H9 (cell line): Measurements from ENCODE around the gene RARB. TPM values are rescaled to one million over a fixed set of nuclear protein-coding genes. Genes with fewer than 3 reads are reported as not detected.

Experiments
- DNase-seq: peaks from one replicate; pipeline ENCODE4 v3.0.0-alpha.2; 2017
- H2AFZ ChIP-seq: one replicate; pipeline ENCODE4 v1.6.1; 2013; ENCODE audit warnings: mild to moderate bottlenecking, low read length, control low read depth, moderate library complexity
- H2AK5ac ChIP-seq: 2 replicates; pipeline ENCODE4 v1.6.1; 2013; ENCODE audit warnings: low read length, control low read depth, mixed read lengths; ENCODE audit not compliant: insufficient read length
- H2BK120ac ChIP-seq: one replicate; pipeline ENCODE4 v1.6.1; 2013; ENCODE audit warnings: low read depth, mild to moderate bottlenecking, low read length, control low read depth, inconsistent platforms; ENCODE audit not compliant: poor library complexity, severe bottlenecking
- H2BK12ac ChIP-seq: 2 replicates; pipeline ENCODE4 v1.6.1; 2013; ENCODE audit warnings: low read length, control low read depth, mixed read lengths, low read depth; ENCODE audit not compliant: insufficient read length
- H2BK15ac ChIP-seq: 2 replicates; pipeline ENCODE4 v1.6.1; 2013; ENCODE audit warnings: low read depth, low read length, control low read depth
- H2BK20ac ChIP-seq: one replicate; pipeline ENCODE4 v1.6.1; 2013; ENCODE audit warnings: low read depth, mild to moderate bottlenecking, low read length, control low read depth, inconsistent platforms; ENCODE audit not compliant: poor library complexity, severe bottlenecking
- H2BK5ac ChIP-seq: 2 replicates; pipeline ENCODE4 v1.6.1; 2013; ENCODE audit warnings: low read length, control low read depth, mixed read lengths; ENCODE audit not compliant: insufficient read length
- H3K14ac ChIP-seq: 2 replicates; pipeline ENCODE4 v1.6.1; 2013; ENCODE audit warnings: low read length, control low read depth; ENCODE audit not compliant: insufficient read depth
- H3K18ac ChIP-seq: 2 replicates; pipeline ENCODE4 v1.6.1; 2013; ENCODE audit warnings: low read depth, mild to moderate bottlenecking, mixed read lengths, low read length, control low read depth; ENCODE audit not compliant: insufficient read length
- H3K23ac ChIP-seq: 2 replicates; pipeline ENCODE4 v1.6.1; 2013; ENCODE audit warnings: low read length, control low read depth, mixed read lengths, low read depth; ENCODE audit not compliant: insufficient read length
- H3K23me2 ChIP-seq: 2 replicates; pipeline ENCODE4 v1.6.1; 2013; ENCODE audit warnings: low read depth, mild to moderate bottlenecking, mixed read lengths, low read length, control low read depth; ENCODE audit not compliant: insufficient read length, poor library complexity, severe bottlenecking
- H3K27ac ChIP-seq: 2 replicates; pipeline ENCODE4 v1.5.1; 2013; ENCODE audit warnings: low read length, control low read depth, mixed read lengths, low read depth; ENCODE audit not compliant: insufficient read length
- H3K27me3 ChIP-seq: 2 replicates; pipeline ENCODE4 v1.6.1; 2013; ENCODE audit warnings: low read length, control low read depth, inconsistent platforms; ENCODE audit not compliant: insufficient read depth
- H3K4ac ChIP-seq: 2 replicates; pipeline ENCODE4 v1.6.1; 2013; ENCODE audit warnings: low read depth, mild to moderate bottlenecking, control low read depth, inconsistent platforms, low read length, moderate library complexity
- H3K4me1 ChIP-seq: 2 replicates; pipeline ENCODE4 v1.6.1; 2013; ENCODE audit warnings: low read length, control low read depth, inconsistent platforms; ENCODE audit not compliant: insufficient read depth
- H3K4me2 ChIP-seq: 2 replicates; pipeline ENCODE4 v1.6.1; 2013; ENCODE audit warnings: low read length, control low read depth, mixed read lengths; ENCODE audit not compliant: insufficient read length, insufficient read depth
- H3K56ac ChIP-seq: 2 replicates; pipeline ENCODE4 v1.6.1; 2013; ENCODE audit warnings: low read depth, mild to moderate bottlenecking, mixed read lengths, low read length, control low read depth; ENCODE audit not compliant: insufficient read length
- H3K79me1 ChIP-seq: 2 replicates; pipeline ENCODE4 v1.6.1; 2013; ENCODE audit warnings: low read depth, mild to moderate bottlenecking, moderate library complexity, low read length, control low read depth, inconsistent platforms; ENCODE audit not compliant: insufficient read depth, poor library complexity, severe bottlenecking
- H3K79me2 ChIP-seq: 2 replicates; pipeline ENCODE4 v1.6.1; 2013; ENCODE audit warnings: low read length, control low read depth, inconsistent platforms; ENCODE audit not compliant: insufficient read depth
- H3K9ac ChIP-seq: 2 replicates; pipeline ENCODE4 v1.6.1; 2013; ENCODE audit warnings: low read length, control low read depth, mixed read lengths; ENCODE audit not compliant: insufficient read length; ENCODE audit errors: extremely low read depth
- H3K9me3 ChIP-seq: one replicate; pipeline ENCODE4 v1.6.1; 2013; ENCODE audit warnings: low read depth, low read length, inconsistent platforms; ENCODE audit not compliant: control insufficient read depth
- H3T11ph ChIP-seq: one replicate; pipeline ENCODE4 v1.6.1; 2013; ENCODE audit warnings: mild to moderate bottlenecking, low read length, control low read depth, inconsistent platforms
- H4K20me1 ChIP-seq: one replicate; pipeline ENCODE4 v1.6.1; 2013; ENCODE audit not compliant: control insufficient read depth, insufficient read length, insufficient read depth
- H4K5ac ChIP-seq: 2 replicates; pipeline ENCODE4 v1.6.1; 2013; ENCODE audit warnings: low read depth, mild to moderate bottlenecking, mixed read lengths, low read length, control low read depth; ENCODE audit not compliant: insufficient read length
- H4K8ac ChIP-seq: replicated peaks from 2 replicates; pipeline ENCODE4 v1.6.1; 2013; ENCODE audit warnings: low read length, control low read depth, mixed read lengths, low read depth; ENCODE audit not compliant: insufficient read length
- H4K91ac ChIP-seq: 2 replicates; pipeline ENCODE4 v1.6.1; 2013; ENCODE audit warnings: low read depth, mild to moderate bottlenecking, moderate library complexity, mixed read lengths, low read length, control low read depth; ENCODE audit not compliant: insufficient read length
- H3K27ac Mint-ChIP-seq, 3 experiments: 2 replicates in 2 of 3; 3 replicates in 1 of 3; pipeline ENCODE4 v1.8.0; 2020 to 2021; ENCODE audit warnings: mixed read lengths in 3 of 3, mild to moderate bottlenecking in 1 of 3, moderate library complexity in 1 of 3
- H3K27me3 Mint-ChIP-seq: 2 replicates; pipeline ENCODE4 v1.8.0; 2021; ENCODE audit warnings: low read depth, mild to moderate bottlenecking, moderate library complexity, mixed read lengths
- H3K36me3 Mint-ChIP-seq, 3 experiments: 2 replicates in 2 of 3; 3 replicates in 1 of 3; pipeline ENCODE4 v1.8.0; 2020 to 2021; ENCODE audit warnings: low read depth in 3 of 3, mixed read lengths in 3 of 3; ENCODE audit not compliant: insufficient read depth in 1 of 3
- H3K4me1 Mint-ChIP-seq, 2 experiments: 2 replicates each; pipeline ENCODE4 v1.8.0; 2020; ENCODE audit warnings: mixed read lengths in 2 of 2
- H3K4me3 Mint-ChIP-seq, 2 experiments: 2 replicates in 1 of 2; 3 replicates in 1 of 2; pipeline ENCODE4 v1.8.0; 2020 to 2021; ENCODE audit warnings: mild to moderate bottlenecking in 2 of 2, mixed read lengths in 2 of 2, moderate library complexity in 1 of 2
- H3K9me3 Mint-ChIP-seq, 2 experiments: 2 replicates in 1 of 2; 3 replicates in 1 of 2; pipeline ENCODE4 v1.8.0; 2020; ENCODE audit warnings: mild to moderate bottlenecking in 2 of 2, mixed read lengths in 2 of 2, moderate library complexity in 1 of 2
- CTCF ChIP-seq: fragments of 200-600 bp; sonication (generic); conservative IDR thresholded peaks from 3 replicates; pipeline ENCODE4 v1.8.0; 2021; ENCODE audit warnings: antibody characterized with exemption, mild to moderate bottlenecking
- WGBS: extraction: QIAGEN DNeasy Blood & Tissue Kit; methylation state at CpG from one replicate; pipeline ENCODE4 v1.1.7; 2013; ENCODE audit warnings: missing lambda C conversion rate, low lambda C conversion rate, mixed read lengths; ENCODE audit not compliant: insufficient read length; ENCODE audit errors: extremely low coverage; 5-methylcytosine and 5-hydroxymethylcytosine counted together
- total RNA-seq: library from RNA; stranded (reverse); gene quantifications from 2 replicates; pipeline ENCODE4 v1.2.1, GENCODE V29; 2021

Gene RARB
- total RNA-seq, 1 experiment from 2014 or later, result 0.22 TPM

- H2BK12ac ChIP-seq, result no peak overlapping the region
- H3K56ac ChIP-seq, result no peak overlapping the region
- H3K4me1 ChIP-seq, result no peaks in the 10 kb centered on the region; the same call in 1 of the 2 replicates
- H2BK120ac ChIP-seq, result no peak overlapping the region
- no peak overlapping the region for H2BK5ac ChIP-seq
- no peak overlapping the region for H4K91ac ChIP-seq
- H4K20me1 ChIP-seq, result no peaks in the 10 kb centered on the region
- H3K79me1 ChIP-seq, result no peaks in the 10 kb centered on the region
- no peak overlapping the region for H2AK5ac ChIP-seq
- H3K27ac Mint-ChIP-seq, result peak overlapping the region in 1 of 3 experiments; percentile 54; a peak in 3 of 7 replicates
- no peak overlapping the region for H2AFZ ChIP-seq
- no peaks in the 10 kb centered on the region; a peak in 1 of 7 replicates for H3K36me3 Mint-ChIP-seq
- no peak overlapping the region for H3K4me2 ChIP-seq
- H3K23me2 ChIP-seq, result no peaks in the 10 kb centered on the region
- H3K14ac ChIP-seq, result no peak overlapping the region
- no peak for TF ChIP-seq CTCF
- H4K8ac ChIP-seq, result no peak overlapping the region
- H3K4me1 Mint-ChIP-seq, result peaks cover 9 to 23% of the 10 kb centered on the region in 2 experiments
- no peak overlapping the region for H3K23ac ChIP-seq
- H3T11ph ChIP-seq, result no peak overlapping the region
- H2BK20ac ChIP-seq, result no peak overlapping the region
- H2BK15ac ChIP-seq, result no peak overlapping the region
- H3K9ac ChIP-seq, result no peak overlapping the region
- H3K79me2 ChIP-seq, result no peaks in the 10 kb centered on the region
- no peak for DNase-seq
- no peak overlapping the region for H4K5ac ChIP-seq
- H3K18ac ChIP-seq, result no peak overlapping the region
- H3K27ac ChIP-seq, result no peak overlapping the region
- H3K27me3 Mint-ChIP-seq, result peaks cover 2% of the 10 kb centered on the region
- no peaks in the 10 kb centered on the region; a peak in 1 of 5 replicates for H3K9me3 Mint-ChIP-seq
- H3K4ac ChIP-seq, result no peak overlapping the region
- H3K4me3 Mint-ChIP-seq, result no peak overlapping the region; a peak in 1 of 5 replicates
- H3K9me3 ChIP-seq, result no peaks in the 10 kb centered on the region
- WGBS, result no CpG with 5 or more reads among the region's 14 CpGs
- H3K27me3 ChIP-seq, result no peaks in the 10 kb centered on the region
Observed at GRCh38 chr3:25572919-25573385, 144.9 kb downstream of the RARB start.
